Tibial nerve (tissue), 4 donors: ENCODE measurements around the gene PPP1R3F. TPM values are rescaled to one million over a fixed set of nuclear protein-coding genes. Genes with fewer than 3 reads are reported as not detected.

Experiments
- DNase-seq, 2 donors: peaks; one replicate each; pipeline ENCODE4 v3.0.0-alpha.2; 2019; ENCODE audit warnings: low spot score in 2 of 2
- H3K27ac ChIP-seq, 4 donors: fragments of 200-600 bp; sonication (generic) in 3 of 4; one replicate each; pipeline ENCODE4 v1.5.1; 2017 to 2019; ENCODE audit warnings: mild to moderate bottlenecking in 1 of 4
- H3K27me3 ChIP-seq, 2 donors: fragments of 200-600 bp; sonication (generic) in 1 of 2; one replicate each; pipeline versions ENCODE4 v1.5.1 to v1.6.0; 2017 to 2019
- H3K36me3 ChIP-seq, 3 donors: fragments of 200-600 bp; sonication (generic); one replicate each; pipeline ENCODE4 v1.5.1; 2018 to 2019
- H3K4me1 ChIP-seq, 4 donors: fragments of 200-600 bp; sonication (generic) in 3 of 4; one replicate each; pipeline ENCODE4 v1.5.1; 2017 to 2019
- H3K4me3 ChIP-seq, 4 donors: fragments of 200-600 bp; sonication (generic) in 3 of 4; one replicate each; pipeline ENCODE4 v1.5.1; 2017 to 2019; ENCODE audit warnings: mild to moderate bottlenecking in 1 of 4, moderate library complexity in 1 of 4
- H3K9me3 ChIP-seq, 4 donors: fragments of 200-600 bp; sonication (generic) in 3 of 4; one replicate each; pipeline ENCODE4 v1.5.1; 2017 to 2019
- EP300 ChIP-seq, 2 donors: sonication (generic); formaldehyde crosslinking; IDR thresholded peaks; one replicate each; pipeline ENCODE4 v1.6.1; 2017; ENCODE audit warnings: antibody characterized with exemption in 2 of 2, mild to moderate bottlenecking in 1 of 2
- POLR2A ChIP-seq, 2 donors: fragments of 450-650 bp; IDR thresholded peaks; one replicate each; pipeline ENCODE4 v1.6.1; 2017; ENCODE audit warnings: antibody characterized with exemption in 2 of 2, mild to moderate bottlenecking in 2 of 2, moderate library complexity in 2 of 2
- WGBS, 2 donors: methylation state at CpG; one replicate each; pipeline ENCODE4 v1.1.5; 2018; 5-methylcytosine and 5-hydroxymethylcytosine counted together
- total RNA-seq, 4 donors: library from RNA; depleted of rRNA; stranded (reverse); fragments of >200 nt; gene quantifications; one replicate each; pipeline ENCODE4 v1.1.0, GENCODE V29; 2016
- TF ChIP-seq, protein P1 (sequence below), 5 experiments: fragments of 200-600 bp in 3 of 5; fragments of 450-650 bp in 2 of 5; sonication (generic) in 3 of 5; IDR thresholded peaks; one replicate each; pipeline ENCODE4 v1.5.1; 2016 to 2019; ENCODE audit warnings: antibody characterized with exemption in 5 of 5, mild to moderate bottlenecking in 3 of 5, moderate library complexity in 2 of 5

PPP1R3F gene
- total RNA-seq, 4 donors from 2014 or later: 20.9 to 36.9 (median 27.1) TPM

DNA sequence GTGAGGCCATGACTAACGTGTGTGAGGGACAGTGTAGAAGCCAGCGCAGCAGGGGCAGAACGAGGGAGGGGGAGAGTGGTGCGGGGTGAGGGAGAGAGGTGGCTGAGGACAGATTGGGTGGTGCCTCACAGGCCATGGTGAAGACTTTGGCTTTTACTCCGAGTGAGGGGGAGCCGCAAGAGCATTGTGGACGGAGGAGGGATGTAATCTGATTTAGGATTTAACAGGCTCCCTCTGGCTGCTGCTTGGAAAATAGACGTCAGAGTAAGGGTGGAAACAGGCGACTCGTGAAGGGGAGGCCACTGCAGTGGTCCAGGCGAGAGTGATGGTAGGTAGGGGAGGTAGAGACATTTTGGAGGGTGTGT, 13.0 kb downstream of the PPP1R3F start:
- 21 to 36% methylated on average over 11 of the region's 11 CpGs for WGBS, 2 donors
- TF ChIP-seq EP300 (IDR thresholded peaks at IDR 0.05): no peak
- TF ChIP-seq, protein P1, sequence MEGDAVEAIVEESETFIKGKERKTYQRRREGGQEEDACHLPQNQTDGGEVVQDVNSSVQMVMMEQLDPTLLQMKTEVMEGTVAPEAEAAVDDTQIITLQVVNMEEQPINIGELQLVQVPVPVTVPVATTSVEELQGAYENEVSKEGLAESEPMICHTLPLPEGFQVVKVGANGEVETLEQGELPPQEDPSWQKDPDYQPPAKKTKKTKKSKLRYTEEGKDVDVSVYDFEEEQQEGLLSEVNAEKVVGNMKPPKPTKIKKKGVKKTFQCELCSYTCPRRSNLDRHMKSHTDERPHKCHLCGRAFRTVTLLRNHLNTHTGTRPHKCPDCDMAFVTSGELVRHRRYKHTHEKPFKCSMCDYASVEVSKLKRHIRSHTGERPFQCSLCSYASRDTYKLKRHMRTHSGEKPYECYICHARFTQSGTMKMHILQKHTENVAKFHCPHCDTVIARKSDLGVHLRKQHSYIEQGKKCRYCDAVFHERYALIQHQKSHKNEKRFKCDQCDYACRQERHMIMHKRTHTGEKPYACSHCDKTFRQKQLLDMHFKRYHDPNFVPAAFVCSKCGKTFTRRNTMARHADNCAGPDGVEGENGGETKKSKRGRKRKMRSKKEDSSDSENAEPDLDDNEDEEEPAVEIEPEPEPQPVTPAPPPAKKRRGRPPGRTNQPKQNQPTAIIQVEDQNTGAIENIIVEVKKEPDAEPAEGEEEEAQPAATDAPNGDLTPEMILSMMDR (IDR thresholded peaks at IDR 0.05): peak in 3 of 5 experiments; percentile 4 to 47 (median 23)
- peaks cover 0 to 10% (median 0%) of the 10 kb centered on the region in 3 donors for H3K36me3 ChIP-seq
- no peak overlapping the region for H3K4me3 ChIP-seq
- no peaks in the 10 kb centered on the region for H3K4me1 ChIP-seq
- H3K27ac ChIP-seq: peak overlapping the region in 2 of 4 donors; percentile 17 to 44
- no peaks in the 10 kb centered on the region for H3K9me3 ChIP-seq
- DNase-seq: no peak
- no peaks in the 10 kb centered on the region for H3K27me3 ChIP-seq

DNA sequence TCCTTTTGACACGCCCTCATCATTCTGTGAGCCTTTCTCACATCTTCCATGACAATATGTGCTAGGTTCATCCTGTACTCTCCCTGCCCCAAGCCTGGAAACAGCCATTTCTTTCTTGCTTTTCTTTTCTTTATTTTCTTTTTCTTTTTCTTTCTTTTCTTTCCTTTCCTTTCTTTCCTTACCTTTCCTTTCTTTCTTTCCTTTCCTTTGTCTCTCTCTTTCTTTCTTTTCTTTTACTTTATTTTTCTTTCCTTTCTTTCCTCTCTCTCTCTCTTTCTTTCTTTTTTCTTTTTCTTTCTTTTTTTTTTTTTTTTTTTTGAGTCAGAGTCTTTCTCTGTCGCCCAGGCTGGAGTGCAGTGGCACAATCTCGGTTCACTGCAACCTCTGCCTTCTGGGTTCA, 14.6 kb downstream of the PPP1R3F start:
- DNase-seq: no peak
- H3K27ac ChIP-seq: no peak overlapping the region
- no peaks in the 10 kb centered on the region for H3K9me3 ChIP-seq
- peaks cover 0 to 10% (median 0%) of the 10 kb centered on the region in 3 donors for H3K36me3 ChIP-seq
- WGBS, 2 donors: 87 to 96% methylated on average over 3 of the region's 3 CpGs
- H3K4me1 ChIP-seq: no peaks in the 10 kb centered on the region
- H3K27me3 ChIP-seq: no peaks in the 10 kb centered on the region
- no peak overlapping the region for H3K4me3 ChIP-seq
- TF ChIP-seq, protein P1 (IDR thresholded peaks at IDR 0.05): no peak
- no peak for TF ChIP-seq POLR2A (IDR thresholded peaks at IDR 0.05)
- no peak for TF ChIP-seq EP300 (IDR thresholded peaks at IDR 0.05)

DNA sequence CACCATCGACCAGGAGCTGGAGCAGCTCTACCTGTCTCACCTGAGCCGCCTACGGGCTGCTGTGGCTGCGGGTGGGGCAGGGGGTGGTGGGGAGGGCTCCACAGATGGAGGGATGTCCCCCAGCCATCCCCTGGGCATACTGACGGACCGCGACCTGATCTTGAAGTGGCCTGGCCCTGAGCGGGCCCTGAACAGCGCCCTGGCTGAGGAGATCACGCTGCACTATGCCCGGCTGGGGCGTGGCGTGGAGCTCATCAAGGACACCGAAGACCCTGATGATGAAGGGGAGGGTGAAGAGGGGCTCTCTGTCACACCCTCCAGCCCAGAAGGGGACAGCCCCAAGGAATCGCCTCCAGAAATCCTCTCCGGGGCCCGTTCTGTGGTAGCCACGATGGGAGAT, 16.5 kb downstream of the PPP1R3F start:
- Histone ChIP-seq H3K36me3 (peaks cover 0 to 10% (median 0%) of the 10 kb centered on the region in 3 donors), H3K27me3 (no peaks in the 10 kb centered on the region), H3K4me1 (no peaks in the 10 kb centered on the region), H3K4me3 (no peak overlapping the region), H3K9me3 (no peaks in the 10 kb centered on the region), H3K27ac (no peak overlapping the region)
- no peak for TF ChIP-seq POLR2A (IDR thresholded peaks at IDR 0.05)
- TF ChIP-seq, protein P1 (IDR thresholded peaks at IDR 0.05): no peak
- TF ChIP-seq EP300 (IDR thresholded peaks at IDR 0.05): no peak
- 88 to 90% methylated on average over 5 to 11 of the region's 18 CpGs for WGBS, 2 donors
- DNase-seq: no peak

DNA sequence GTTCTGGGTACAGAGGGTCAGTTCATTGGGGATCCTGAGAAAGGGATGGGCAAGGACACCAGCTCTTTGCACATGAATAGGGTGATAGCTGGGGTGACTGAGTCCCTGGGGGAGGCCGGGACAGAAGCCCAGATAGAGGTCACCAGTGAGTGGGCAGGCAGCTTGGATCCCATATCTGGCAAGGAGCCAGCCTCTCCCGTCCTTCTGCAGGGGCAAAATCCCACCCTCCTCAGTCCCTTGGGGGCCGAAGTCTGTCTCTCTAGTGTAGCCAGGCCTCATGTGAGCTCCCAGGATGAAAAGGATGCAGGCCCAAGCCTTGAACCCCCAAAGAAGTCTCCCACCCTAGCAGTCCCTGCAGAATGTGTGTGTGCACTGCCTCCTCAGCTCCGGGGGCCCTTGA, 17.0 kb downstream of the PPP1R3F start:
- Histone ChIP-seq H3K9me3 (no peaks in the 10 kb centered on the region), H3K4me1 (no peaks in the 10 kb centered on the region), H3K36me3 (peaks cover 0 to 10% (median 0%) of the 10 kb centered on the region in 3 donors), H3K27me3 (no peaks in the 10 kb centered on the region), H3K27ac (no peak overlapping the region), H3K4me3 (no peak overlapping the region)
- WGBS, 2 donors: 40 to 65% methylated on average over 1 to 3 of the region's 4 CpGs
- TF ChIP-seq EP300 (IDR thresholded peaks at IDR 0.05): no peak
- no peak for DNase-seq

DNA sequence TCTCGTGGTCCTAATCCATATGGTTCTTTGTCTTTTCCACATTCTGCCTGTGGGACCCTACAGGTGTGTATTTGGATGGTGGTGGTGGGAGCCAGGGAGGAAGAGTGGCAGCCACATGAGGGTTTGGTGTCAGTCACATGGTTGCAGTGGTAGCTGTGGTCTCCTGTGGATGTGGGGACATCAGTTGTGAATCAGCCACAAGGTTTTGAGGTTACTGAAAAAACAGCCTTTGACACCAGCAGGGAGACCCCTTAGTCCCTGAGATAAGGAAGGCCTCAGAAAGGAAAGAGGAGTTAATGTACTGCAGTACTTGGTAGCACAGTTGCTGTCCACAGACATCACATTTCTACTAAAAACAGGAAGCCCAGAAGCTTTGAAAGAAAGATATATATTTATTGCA, 18.1 kb downstream of the PPP1R3F start:
- Histone ChIP-seq H3K27me3 (no peaks in the 10 kb centered on the region), H3K27ac (no peak overlapping the region), H3K36me3 (peaks cover 0 to 10% (median 0%) of the 10 kb centered on the region in 3 donors), H3K4me3 (no peak overlapping the region), H3K9me3 (no peaks in the 10 kb centered on the region), H3K4me1 (peaks cover 0 to 3% (median 0%) of the 10 kb centered on the region in 4 donors)
- no peak for TF ChIP-seq EP300 (IDR thresholded peaks at IDR 0.05)
- WGBS, 2 donors: 100% methylated on average over 1 of the region's 1 CpG
- no peak for DNase-seq

DNA sequence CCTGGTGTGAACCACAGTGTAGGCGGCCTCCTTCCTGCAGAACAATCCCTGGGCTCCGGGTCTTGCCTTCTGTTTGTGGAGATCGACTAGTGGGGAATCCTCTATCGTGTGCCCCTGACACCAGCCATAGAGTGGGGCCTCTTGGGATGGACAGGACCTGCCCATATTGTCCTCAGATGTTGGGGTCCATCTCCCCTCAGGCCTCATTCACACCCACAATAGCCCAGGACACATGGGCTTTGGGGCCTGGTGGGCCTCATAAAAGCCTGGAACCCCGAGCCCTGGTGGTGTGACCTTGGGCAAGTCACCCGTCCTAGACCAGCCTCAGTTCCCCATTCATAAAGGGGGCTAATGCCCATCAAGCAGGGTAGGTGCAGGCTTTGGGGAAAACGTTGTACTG, 20.6 kb downstream of the PPP1R3F start:
- WGBS, 2 donors: 60 to 62% methylated on average over 2 to 7 of the region's 7 CpGs
- no peak overlapping the region for H3K4me3 ChIP-seq
- H3K36me3 ChIP-seq: peaks cover 0 to 10% (median 0%) of the 10 kb centered on the region in 3 donors
- DNase-seq: no peak
- peaks cover 0 to 3% (median 0%) of the 10 kb centered on the region in 4 donors for H3K4me1 ChIP-seq
- H3K27ac ChIP-seq: no peak overlapping the region
- no peaks in the 10 kb centered on the region for H3K27me3 ChIP-seq
- TF ChIP-seq POLR2A (IDR thresholded peaks at IDR 0.05) (no peak), EP300 (IDR thresholded peaks at IDR 0.05) (no peak)
- TF ChIP-seq, protein P1 (IDR thresholded peaks at IDR 0.05): no peak
- no peaks in the 10 kb centered on the region for H3K9me3 ChIP-seq
